Stomach (tissue), 9 donors: ENCODE measurements around the gene VSTM2B. TPM values are rescaled to one million over a fixed set of nuclear protein-coding genes. Genes with fewer than 3 reads are reported as not detected.

ENCODE experiments used
- DNase-seq, 2 donors: peaks; one replicate each; pipeline versions ENCODE4 v3.0.0 to v3.0.0-alpha.2; 2013 to 2019
- H3K27ac ChIP-seq, 5 donors: fragments of 200-600 bp in 4 of 5; sonication (generic) in 4 of 5; one replicate each; pipeline ENCODE4 v1.5.1; 2013 to 2019; ENCODE audit warnings: mild to moderate bottlenecking in 1 of 5, moderate library complexity in 1 of 5
- H3K27me3 ChIP-seq, 3 donors: fragments of 200-600 bp; sonication (generic); one replicate each; pipeline ENCODE4 v1.5.1; 2017 to 2019; ENCODE audit warnings: mixed run types in 1 of 3
- H3K36me3 ChIP-seq, 4 donors: fragments of 200-600 bp; sonication (generic); 1 replicate in 3 of 4; 2 replicates in 1 of 4; pipeline ENCODE4 v1.5.1; 2016 to 2019
- H3K4me1 ChIP-seq, 4 donors: fragments of 200-600 bp; sonication (generic); one replicate each; pipeline ENCODE4 v1.5.1; 2016 to 2019
- H3K4me3 ChIP-seq, 4 donors: fragments of 200-600 bp; sonication (generic) in 3 of 4; one replicate each; pipeline ENCODE4 v1.5.1; 2016 to 2019; ENCODE audit warnings: mild to moderate bottlenecking in 1 of 4
- H3K9me3 ChIP-seq, 4 donors: fragments of 200-600 bp; sonication (generic); one replicate each; pipeline ENCODE4 v1.5.1; 2016 to 2019
- EP300 ChIP-seq: sonication (generic); formaldehyde crosslinking; IDR thresholded peaks from one replicate; pipeline ENCODE4 v1.6.1; 2017; ENCODE audit warnings: antibody characterized with exemption
- POLR2A ChIP-seq, 4 donors: fragments of 450-650 bp; IDR thresholded peaks; one replicate each; pipeline ENCODE4 v1.6.1; 2016; ENCODE audit warnings: antibody characterized with exemption in 4 of 4, control low read depth in 2 of 4, mild to moderate bottlenecking in 1 of 4, moderate library complexity in 1 of 4
- POLR2AphosphoS5 ChIP-seq, 3 donors: sonication (generic); formaldehyde crosslinking; IDR thresholded peaks; one replicate each; pipeline ENCODE4 v1.6.1; 2016; ENCODE audit warnings: antibody characterized with exemption in 3 of 3
- WGBS, 5 donors: extraction: QIAGEN DNeasy Blood & Tissue Kit in 3 of 5; methylation state at CpG; one replicate each; pipeline versions ENCODE4 v1.1.5 to v1.1.7; 2013 to 2018; 5-methylcytosine and 5-hydroxymethylcytosine counted together
- intact Hi-C: fragments of 100-400 bp; cut with DNase I; formaldehyde crosslinking; loops from one replicate; pipeline ENCODE4 v1.15.1; 2023; ENCODE audit warnings: low total_unique reads
- polyA plus RNA-seq, 3 donors: library from polyadenylated mRNA; stranded (reverse); fragments of 200-250 nt; gene quantifications; one replicate each; pipeline ENCODE4 v1.2.3, GENCODE V29; 2013
- total RNA-seq, 5 donors: library from RNA; depleted of rRNA; stranded (reverse); fragments of >200 nt; gene quantifications; one replicate each; pipeline versions ENCODE4 v1.1.0 to v1.2.3, GENCODE V29; 2014 to 2016
- TF ChIP-seq, protein P1 (sequence below), 7 experiments: fragments of 450-650 bp in 4 of 7; fragments of 200-600 bp in 3 of 7; sonication (generic) in 3 of 7; IDR thresholded peaks; one replicate each; pipeline ENCODE4 v1.5.1; 2016 to 2019; ENCODE audit warnings: antibody characterized with exemption in 7 of 7, control low read depth in 2 of 7, mild to moderate bottlenecking in 1 of 7
- donor health status: healthy with polysubstance abuse.
- donor health status: Bipolar disorder and iron deficiency.
- donor health status: healthy.

The VSTM2B gene
- total and polyA plus RNA-seq, 8 donors = not detected

GRCh38 chr19:29533578-29534544 is 8.1 kb downstream of the VSTM2B start:
- Histone ChIP-seq H3K4me1 (peaks cover 0 to 17% (median 15%) of the 10 kb centered on the region in 4 donors), H3K27ac (no peak overlapping the region), H3K9me3 (peaks cover 0 to 9% (median 0%) of the 10 kb centered on the region in 4 donors), H3K4me3 (no peak overlapping the region), H3K36me3 (no peaks in the 10 kb centered on the region), H3K27me3 (peaks cover 20 to 78% (median 24%) of the 10 kb centered on the region in 3 donors)
- intact Hi-C loops = no loop called here
- WGBS, 5 donors = 68 to 77% (median 72%) methylated on average over 10 to 15 of the region's 15 CpGs
- TF ChIP-seq POLR2AphosphoS5 (IDR thresholded peaks at IDR 0.05) (no peak), EP300 (no peak), POLR2A (IDR thresholded peaks at IDR 0.05) (no peak)
- TF ChIP-seq, protein P1, sequence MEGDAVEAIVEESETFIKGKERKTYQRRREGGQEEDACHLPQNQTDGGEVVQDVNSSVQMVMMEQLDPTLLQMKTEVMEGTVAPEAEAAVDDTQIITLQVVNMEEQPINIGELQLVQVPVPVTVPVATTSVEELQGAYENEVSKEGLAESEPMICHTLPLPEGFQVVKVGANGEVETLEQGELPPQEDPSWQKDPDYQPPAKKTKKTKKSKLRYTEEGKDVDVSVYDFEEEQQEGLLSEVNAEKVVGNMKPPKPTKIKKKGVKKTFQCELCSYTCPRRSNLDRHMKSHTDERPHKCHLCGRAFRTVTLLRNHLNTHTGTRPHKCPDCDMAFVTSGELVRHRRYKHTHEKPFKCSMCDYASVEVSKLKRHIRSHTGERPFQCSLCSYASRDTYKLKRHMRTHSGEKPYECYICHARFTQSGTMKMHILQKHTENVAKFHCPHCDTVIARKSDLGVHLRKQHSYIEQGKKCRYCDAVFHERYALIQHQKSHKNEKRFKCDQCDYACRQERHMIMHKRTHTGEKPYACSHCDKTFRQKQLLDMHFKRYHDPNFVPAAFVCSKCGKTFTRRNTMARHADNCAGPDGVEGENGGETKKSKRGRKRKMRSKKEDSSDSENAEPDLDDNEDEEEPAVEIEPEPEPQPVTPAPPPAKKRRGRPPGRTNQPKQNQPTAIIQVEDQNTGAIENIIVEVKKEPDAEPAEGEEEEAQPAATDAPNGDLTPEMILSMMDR (IDR thresholded peaks at IDR 0.05) = no peak
- DNase-seq = peak in 1 of 2 donors; percentile 8

GRCh38 chr19:29535214-29535831 is 9.5 kb downstream of the VSTM2B start:
- H3K27me3 ChIP-seq = peaks cover 10 to 78% (median 15%) of the 10 kb centered on the region in 3 donors
- H3K36me3 ChIP-seq = no peaks in the 10 kb centered on the region
- TF ChIP-seq POLR2AphosphoS5 (IDR thresholded peaks at IDR 0.05) = no peak
- TF ChIP-seq POLR2A (IDR thresholded peaks at IDR 0.05) = no peak
- TF ChIP-seq, protein P1 (IDR thresholded peaks at IDR 0.05) = no peak
- no peak for TF ChIP-seq EP300
- H3K9me3 ChIP-seq = no peaks in the 10 kb centered on the region
- peaks cover 0 to 2% (median under 1%) of the 10 kb centered on the region in 4 donors for H3K4me1 ChIP-seq
- WGBS, 5 donors = 49 to 61% (median 52%) methylated on average over 17 to 19 of the region's 19 CpGs
- H3K27ac ChIP-seq = no peak overlapping the region
- no peak overlapping the region for H3K4me3 ChIP-seq
- DNase-seq = peak in 1 of 2 donors; percentile 11
- intact Hi-C loops = no loop called here

DNA sequence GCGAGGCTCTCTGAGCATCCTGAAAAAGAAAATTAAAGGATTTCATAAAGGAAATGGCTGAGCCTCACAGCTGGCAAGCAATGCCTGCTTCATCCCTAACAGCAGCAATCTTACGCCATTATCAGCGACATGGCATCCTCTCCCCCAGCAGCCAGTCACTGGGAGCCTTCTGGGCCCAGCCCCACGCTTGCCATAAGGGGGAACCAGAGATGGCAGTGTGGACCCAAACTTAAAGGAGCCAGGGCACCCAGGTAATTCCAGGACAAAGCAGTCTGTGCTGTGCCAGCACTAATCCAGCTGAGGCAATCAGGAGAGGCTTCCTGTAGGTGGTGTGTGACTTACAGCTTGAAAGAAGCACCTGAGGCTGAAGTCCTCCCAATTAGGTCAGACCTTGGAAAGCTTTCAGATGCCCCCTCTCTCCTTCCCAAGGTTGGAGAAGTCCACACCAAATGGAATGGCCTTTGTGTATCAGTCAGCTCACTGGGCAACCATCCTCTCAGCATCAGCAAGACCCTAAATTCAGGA is 10.3 kb downstream of the VSTM2B start:
- no peak overlapping the region for H3K4me3 ChIP-seq
- intact Hi-C loops = no loop called here
- no peaks in the 10 kb centered on the region for H3K9me3 ChIP-seq
- TF ChIP-seq, protein P1 (IDR thresholded peaks at IDR 0.05) = no peak
- WGBS, 5 donors = 66 to 90% (median 74%) methylated on average over 4 of the region's 4 CpGs
- no peak overlapping the region for H3K27ac ChIP-seq
- H3K4me1 ChIP-seq = no peaks in the 10 kb centered on the region
- no peaks in the 10 kb centered on the region for H3K36me3 ChIP-seq
- peaks cover 3 to 73% (median 7%) of the 10 kb centered on the region in 3 donors for H3K27me3 ChIP-seq
- DNase-seq = peak in 1 of 2 donors; percentile 15

GRCh38 chr19:29537181-29537580 is 11.4 kb downstream of the VSTM2B start:
- Histone ChIP-seq H3K36me3 (no peaks in the 10 kb centered on the region), H3K4me1 (no peaks in the 10 kb centered on the region), H3K27me3 (peaks cover 0 to 61% (median 6%) of the 10 kb centered on the region in 3 donors), H3K4me3 (no peak overlapping the region), H3K9me3 (no peaks in the 10 kb centered on the region), H3K27ac (no peak overlapping the region)
- 47 to 76% (median 66%) methylated on average over 7 of the region's 7 CpGs for WGBS, 5 donors
- intact Hi-C loops = no loop called here
- TF ChIP-seq POLR2AphosphoS5 (IDR thresholded peaks at IDR 0.05) = no peak
- TF ChIP-seq POLR2A (IDR thresholded peaks at IDR 0.05) = no peak
- TF ChIP-seq, protein P1 (IDR thresholded peaks at IDR 0.05) = no peak
- peak in 1 of 2 donors; percentile 17 for DNase-seq
